ENCODE measurements around the gene TSC1. TPM values are rescaled to one million over a fixed set of nuclear protein-coding genes. Genes with fewer than 3 reads are reported as not detected.

The TSC1 gene
- polyA plus RNA-seq, 1 experiment, result 45.2 TPM

GRCh38 chr9:132898051-132898450, 46.4 kb downstream of the TSC1 start:
- ChIA-PET CTCF (interaction anchor here (0.5 to 1.8 kb wide), 3 partner anchors 8 to 133 kb away, joined by 3 to 5 read pairs (median 4); no protein-coding TSS in a partner anchor), POLR2A (no interaction called here)
- Histone ChIP-seq H3K27me3 (ENCODE audit: control insufficient read depth, insufficient read depth, low read length) (no peaks in the 10 kb centered on the region), H3K4me3 (ENCODE audit: low read depth, low read length) (no peak overlapping the region), H3K36me3 (ENCODE audit: control insufficient read depth, insufficient read depth, low read length) (peaks cover 45% of the 10 kb centered on the region)
- no peak for DNase-seq (ENCODE audit: low read depth)
- TF ChIP-seq, protein P1, sequence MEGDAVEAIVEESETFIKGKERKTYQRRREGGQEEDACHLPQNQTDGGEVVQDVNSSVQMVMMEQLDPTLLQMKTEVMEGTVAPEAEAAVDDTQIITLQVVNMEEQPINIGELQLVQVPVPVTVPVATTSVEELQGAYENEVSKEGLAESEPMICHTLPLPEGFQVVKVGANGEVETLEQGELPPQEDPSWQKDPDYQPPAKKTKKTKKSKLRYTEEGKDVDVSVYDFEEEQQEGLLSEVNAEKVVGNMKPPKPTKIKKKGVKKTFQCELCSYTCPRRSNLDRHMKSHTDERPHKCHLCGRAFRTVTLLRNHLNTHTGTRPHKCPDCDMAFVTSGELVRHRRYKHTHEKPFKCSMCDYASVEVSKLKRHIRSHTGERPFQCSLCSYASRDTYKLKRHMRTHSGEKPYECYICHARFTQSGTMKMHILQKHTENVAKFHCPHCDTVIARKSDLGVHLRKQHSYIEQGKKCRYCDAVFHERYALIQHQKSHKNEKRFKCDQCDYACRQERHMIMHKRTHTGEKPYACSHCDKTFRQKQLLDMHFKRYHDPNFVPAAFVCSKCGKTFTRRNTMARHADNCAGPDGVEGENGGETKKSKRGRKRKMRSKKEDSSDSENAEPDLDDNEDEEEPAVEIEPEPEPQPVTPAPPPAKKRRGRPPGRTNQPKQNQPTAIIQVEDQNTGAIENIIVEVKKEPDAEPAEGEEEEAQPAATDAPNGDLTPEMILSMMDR (IDR thresholded peaks at IDR 0.05; ENCODE audit: insufficient read depth, low read depth, low read length), result no peak

DNA sequence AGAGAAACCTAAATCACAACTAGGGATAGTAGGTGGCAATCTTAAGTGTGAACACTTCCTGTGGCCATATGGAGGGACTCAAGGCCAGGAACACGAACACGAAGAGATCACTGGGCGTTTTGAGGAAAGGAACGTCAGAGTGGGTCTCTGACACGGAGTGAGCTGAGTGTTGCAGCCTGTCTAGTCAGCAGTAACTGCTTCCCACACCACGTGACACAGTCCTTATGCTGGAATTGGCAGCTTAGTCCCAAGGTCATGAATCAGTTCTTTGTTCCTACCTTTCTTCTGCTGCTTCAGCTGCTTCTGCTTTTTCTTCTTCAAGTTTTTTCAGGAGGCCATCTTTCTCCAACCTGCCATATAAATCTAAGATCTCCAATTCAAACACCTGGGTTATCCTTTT, 47.5 kb downstream of the TSC1 start:
- DNase-seq (ENCODE audit: low read depth), result no peak
- peaks cover 42% of the 10 kb centered on the region for H3K36me3 ChIP-seq (ENCODE audit: control insufficient read depth, insufficient read depth, low read length)
- no peak overlapping the region for H3K4me3 ChIP-seq (ENCODE audit: low read depth, low read length)
- no peaks in the 10 kb centered on the region for H3K27me3 ChIP-seq (ENCODE audit: control insufficient read depth, insufficient read depth, low read length)
- POLR2A ChIA-PET, result no interaction called here
- TF ChIP-seq, protein P1 (IDR thresholded peaks at IDR 0.05; ENCODE audit: insufficient read depth, low read depth, low read length), result no peak
- CTCF ChIA-PET, result no interaction called here

GRCh38 chr9:132896264-132896663, 48.2 kb downstream of the TSC1 start:
- TF ChIP-seq, protein P1 (IDR thresholded peaks at IDR 0.05; ENCODE audit: insufficient read depth, low read depth, low read length), result no peak
- no peaks in the 10 kb centered on the region for H3K27me3 ChIP-seq (ENCODE audit: control insufficient read depth, insufficient read depth, low read length)
- H3K4me3 ChIP-seq (ENCODE audit: low read depth, low read length), result no peak overlapping the region
- ChIA-PET CTCF (interaction anchor here (0.6 kb wide), 1 partner anchor 21 kb away, joined by 4 read pairs; no protein-coding TSS in a partner anchor), POLR2A (no interaction called here)
- no peak for DNase-seq (ENCODE audit: low read depth)
- peaks cover 38% of the 10 kb centered on the region for H3K36me3 ChIP-seq (ENCODE audit: control insufficient read depth, insufficient read depth, low read length)

- peaks cover 28% of the 10 kb centered on the region for H3K36me3 ChIP-seq (ENCODE audit: control insufficient read depth, insufficient read depth, low read length)
- POLR2A ChIA-PET, result no interaction called here
Observed at GRCh38 chr9:132894862-132895835, 49.3 kb downstream of the TSC1 start.

DNA sequence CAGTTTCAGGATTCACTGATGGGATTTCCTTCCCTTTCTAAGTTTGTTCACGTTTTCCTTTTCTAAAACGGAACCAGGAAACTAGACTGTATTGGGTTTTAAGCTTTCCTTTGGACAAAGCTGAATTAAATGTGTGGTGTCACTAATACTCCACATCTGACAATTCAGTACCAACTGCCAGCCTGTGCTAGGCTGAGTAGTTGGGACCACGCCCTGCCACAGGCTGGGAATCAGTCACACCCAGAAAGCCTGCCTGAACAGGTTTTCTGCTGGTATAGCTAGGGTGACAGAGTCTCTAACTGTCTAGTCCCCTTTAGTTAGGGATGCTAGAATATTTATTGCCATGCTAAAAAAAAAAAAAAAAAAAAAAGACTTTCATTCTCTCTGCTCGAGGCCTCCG, 50.1 kb downstream of the TSC1 start:
- peaks cover 25% of the 10 kb centered on the region for H3K36me3 ChIP-seq (ENCODE audit: control insufficient read depth, insufficient read depth, low read length)
- ChIA-PET POLR2A (no interaction called here), CTCF (interaction anchor here (0.6 to 1.8 kb wide), 3 partner anchors 8 to 20 kb away, joined by 3 to 9 read pairs (median 4); no protein-coding TSS in a partner anchor)
- H3K4me3 ChIP-seq (ENCODE audit: low read depth, low read length), result no peak overlapping the region
- TF ChIP-seq, protein P1 (IDR thresholded peaks at IDR 0.05; ENCODE audit: insufficient read depth, low read depth, low read length), result no peak
- H3K27me3 ChIP-seq (ENCODE audit: control insufficient read depth, insufficient read depth, low read length), result no peaks in the 10 kb centered on the region
- no peak for DNase-seq (ENCODE audit: low read depth)

More at GRCh38 chr9:132894862-132895835, 49.3 kb downstream of the TSC1 start:
- DNase-seq (ENCODE audit: low read depth), result no peak
- Histone ChIP-seq H3K27me3 (ENCODE audit: control insufficient read depth, insufficient read depth, low read length) (no peaks in the 10 kb centered on the region), H3K4me3 (ENCODE audit: low read depth, low read length) (no peak overlapping the region)
- TF ChIP-seq, protein P1 (IDR thresholded peaks at IDR 0.05; ENCODE audit: insufficient read depth, low read depth, low read length), result no peak
- CTCF ChIA-PET, result interaction anchor here (1.4 kb wide), 2 partner anchors 10 to 19 kb away, joined by 4 to 5 read pairs; no protein-coding TSS in a partner anchor

All from BJ (cell line).